HepG2 (cell line): Measurements from ENCODE around the gene PRKAR2B. TPM values are rescaled to one million over a fixed set of nuclear protein-coding genes. Genes with fewer than 3 reads are reported as not detected.

ENCODE experiments used
- ATAC-seq: fragments of 200-7000 bp; cut with Tn5 transposase; 3 replicates; pipeline ENCODE4 v1.9.1; 2020; ENCODE audit warnings: mild to moderate bottlenecking, moderate library complexity
- BruUV-seq: library from RNA; stranded (reverse); fragments of 400-500 nt; replicated peaks from 2 replicates; lab custom pipeline; 2021; lab: Mats Ljungman, UMichigan
- CTCF ChIA-PET: fragments of 300-600 bp; formaldehyde crosslinking; extraction: SDS; loops from one replicate; lab custom pipeline; 2021; ENCODE audit warnings: low total read pairs, inconsistent platforms, low intra/inter-chr PET ratio; lab: Yijun Ruan, JAX
- POLR2A ChIA-PET: fragments of 350-600 bp; sonication (Branson Sonifier 250); formaldehyde crosslinking; loops from one replicate; lab custom pipeline; 2020; ENCODE audit warnings: antibody characterized with exemption, inconsistent platforms; lab: Yijun Ruan, JAX
- DNase-seq: peaks from one replicate; pipeline ENCODE4 v3.0.0-alpha.2; 2015; ENCODE audit warnings: low spot score
- FAIRE-seq: peaks from 3 replicates; lab custom pipeline; 2011; peaks lifted over from hg19 to GRCh38; lab: Jason Lieb, UNC
- H2AFZ ChIP-seq: one replicate; pipeline ENCODE4 v1.6.1; 2011; ENCODE audit warnings: low read length, inconsistent platforms
- H3K27ac ChIP-seq: fragments of 300-600 bp; 3 replicates; pipeline ENCODE4 v1.8.0; 2011; ENCODE audit warnings: mixed run types, mild to moderate bottlenecking, mixed read lengths, low read length, inconsistent platforms; ENCODE audit not compliant: insufficient read depth; ENCODE audit errors: extremely low read length
- H3K27me3 ChIP-seq, 2 experiments: fragments of 200-600 bp in 1 of 2; 2 replicates in 1 of 2; 3 replicates in 1 of 2; pipeline versions ENCODE4 v1.6.0 to v1.8.0; 2011; ENCODE audit warnings: low read length in 2 of 2, mild to moderate bottlenecking in 2 of 2, moderate library complexity in 2 of 2, inconsistent platforms in 1 of 2; ENCODE audit not compliant: insufficient read depth in 2 of 2, control insufficient read depth in 1 of 2
- H3K36me3 ChIP-seq, 2 experiments: fragments of 200-600 bp in 1 of 2; replicated peaks in 1 of 2; 2 replicates in 1 of 2; 3 replicates in 1 of 2; pipeline versions ENCODE4 v1.5.1 to v1.8.0; 2011; ENCODE audit warnings: low read length in 2 of 2, inconsistent platforms in 1 of 2; ENCODE audit not compliant: insufficient read depth in 2 of 2, control insufficient read depth in 1 of 2
- H3K4me1 ChIP-seq: 2 replicates; pipeline ENCODE4 v1.5.1; 2012; ENCODE audit warnings: low read length, inconsistent platforms; ENCODE audit not compliant: insufficient read depth
- H3K4me2 ChIP-seq: 2 replicates; pipeline ENCODE4 v1.6.0; 2011; ENCODE audit warnings: low read depth, low read length, inconsistent platforms
- H3K4me3 ChIP-seq, 3 experiments: fragments of 200-600 bp in 1 of 3; sonication (generic), shearing (Covaris generic) in 1 of 3; replicated peaks in 1 of 3; 2 replicates each; pipeline ENCODE4 v1.5.1; 2011 to 2016; ENCODE audit warnings: low read length in 3 of 3, inconsistent platforms in 2 of 3, low read depth in 2 of 3, mild to moderate bottlenecking in 2 of 3, control low read depth in 1 of 3, mixed read lengths in 1 of 3; ENCODE audit not compliant: insufficient read depth in 1 of 3
- H3K79me2 ChIP-seq: one replicate; pipeline ENCODE4 v1.6.1; 2011; ENCODE audit warnings: low read length, inconsistent platforms; ENCODE audit not compliant: insufficient read depth
- H3K9ac ChIP-seq: 2 replicates; pipeline ENCODE4 v1.6.0; 2011; ENCODE audit warnings: mild to moderate bottlenecking, low read depth, low read length, inconsistent platforms; ENCODE audit not compliant: insufficient read depth
- H3K9me3 ChIP-seq: 2 replicates; pipeline ENCODE4 v1.5.1; 2012; ENCODE audit warnings: mild to moderate bottlenecking, low read length
- H4K20me1 ChIP-seq: 2 replicates; pipeline ENCODE4 v1.6.0; 2011; ENCODE audit warnings: inconsistent platforms, mild to moderate bottlenecking, low read length, moderate library complexity; ENCODE audit not compliant: insufficient read depth
- AHR ChIP-seq: IDR thresholded peaks from 2 replicates; pipeline ENCODE4 v1.6.1; 2018; ENCODE audit warnings: missing genetic modification reagents, missing compliant biosample characterization
- E2F2 ChIP-seq: sonication (generic); formaldehyde crosslinking; IDR thresholded peaks from 2 replicates; pipeline ENCODE4 v1.4.0; 2020; ENCODE audit warnings: missing genetic modification reagents, borderline replicate concordance
- JDP2 ChIP-seq: sonication (generic); formaldehyde crosslinking; IDR thresholded peaks from 2 replicates; pipeline ENCODE4 v1.8.1; 2022; ENCODE audit warnings: missing genetic modification reagents, borderline replicate concordance
- MLXIP ChIP-seq: sonication (generic); formaldehyde crosslinking; IDR thresholded peaks from 2 replicates; pipeline ENCODE4 v1.9.0; 2021; ENCODE audit warnings: missing genetic modification reagents, borderline replicate concordance
- PAXIP1 ChIP-seq: sonication (generic); formaldehyde crosslinking; conservative IDR thresholded peaks from 2 replicates; pipeline ENCODE4 v1.4.0; 2020; ENCODE audit warnings: mild to moderate bottlenecking, missing genetic modification reagents, moderate library complexity
- PBX3 ChIP-seq: sonication (generic); formaldehyde crosslinking; IDR thresholded peaks from 2 replicates; pipeline ENCODE4 v1.8.1; 2023; ENCODE audit warnings: missing genetic modification reagents, inconsistent platforms, borderline replicate concordance
- ZBTB46 ChIP-seq: sonication (generic); formaldehyde crosslinking; IDR thresholded peaks from 2 replicates; pipeline ENCODE4 v1.4.0; 2020; ENCODE audit warnings: mild to moderate bottlenecking, missing genetic modification reagents, borderline replicate concordance
- ZNF282 ChIP-seq: fragments of 450-650 bp; IDR thresholded peaks from 2 replicates; pipeline ENCODE4 v1.6.1; 2018; ENCODE audit not compliant: partially characterized antibody
- ZNF44 ChIP-seq: sonication (generic); formaldehyde crosslinking; IDR thresholded peaks from 2 replicates; pipeline ENCODE4 v1.5.1; 2020; ENCODE audit warnings: mild to moderate bottlenecking, missing genetic modification reagents
- ZNF678 ChIP-seq: sonication (generic); formaldehyde crosslinking; IDR thresholded peaks from 2 replicates; pipeline ENCODE4 v1.4.0; 2020; ENCODE audit warnings: mild to moderate bottlenecking, missing genetic modification reagents
- WGBS: methylation state at CpG from one replicate; pipeline ENCODE4 v1.1.6; 2017; ENCODE audit warnings: low lambda C conversion rate; 5-methylcytosine and 5-hydroxymethylcytosine counted together
- in situ Hi-C: cut with HindIII; loops from 2 replicates; pipeline ENCODE4 v1.10.0; 2017; ENCODE audit warnings: low pct_unique_long_range_greater_than_20kb; ENCODE audit not compliant: extremely low pct_ligation_motif_present
- intact Hi-C: fragments of 100-400 bp; cut with micrococcal nuclease; formaldehyde crosslinking; loops from one replicate; pipeline ENCODE4 v1.10.0; 2022; ENCODE audit not compliant: unreplicated experiment
- polyA plus RNA-seq, 8 experiments: library from polyadenylated mRNA; depleted of rRNA in 3 of 8; stranded (reverse) in 7 of 8; unstranded in 1 of 8; fragments of >200 nt; fragmentation: Illumina TruSeq in 4 of 8; extraction: Trizol in 4 of 8; gene quantifications; 2 replicates each; pipeline versions ENCODE4 v1.2.1 to v1.2.3, GENCODE V29; 2011 to 2016; ENCODE audit warnings: low read depth in 4 of 8, missing spikeins in 1 of 8, mixed read lengths in 1 of 8; ENCODE audit not compliant: insufficient read depth in 1 of 8
- total RNA-seq, 5 experiments: library from RNA; depleted of rRNA; stranded (reverse); fragments of >200 nt; fragmentation: Illumina TruSeq; extraction: Trizol; gene quantifications; 2 replicates each; pipeline ENCODE4 v1.2.3, GENCODE V29; 2016; ENCODE audit warnings: low read depth in 1 of 5

PRKAR2B gene
- total and polyA plus RNA-seq, 2 of the 13 experiments (the other 11 are each of a cell fraction or from before 2014, with no cell fraction given), result not detected

GRCh38 chr7:107130487-107131220, 86.1 kb downstream of the PRKAR2B start:
- in situ Hi-C loops, result no loop called here
- no TSS peak for BruUV-seq
- no peak for TF ChIP-seq ZNF44
- no peak for TF ChIP-seq MLXIP (CRISPR knock-in tag)
- TF ChIP-seq ZBTB46 (CRISPR knock-in tag), result no peak
- TF ChIP-seq JDP2 (CRISPR knock-in tag), result no peak
- no peak for TF ChIP-seq ZNF678 (CRISPR knock-in tag)
- no peak for TF ChIP-seq PBX3 (CRISPR knock-in tag)
- TF ChIP-seq AHR (CRISPR knock-in tag), result no peak
- no peak for TF ChIP-seq PAXIP1
- TF ChIP-seq ZNF282, result no peak
- TF ChIP-seq E2F2, result no peak

More at GRCh38 chr7:107130487-107131220, 86.1 kb downstream of the PRKAR2B start:
- WGBS, result 9% methylated on average over 6 of the region's 6 CpGs
- no peak overlapping the region for H3K4me3 ChIP-seq
- H3K9ac ChIP-seq, result no peak overlapping the region
- no peaks in the 10 kb centered on the region for H3K36me3 ChIP-seq
- DNase-seq, result peak; percentile 11
- no peak overlapping the region for H2AFZ ChIP-seq
- no peaks in the 10 kb centered on the region for H3K79me2 ChIP-seq
- H3K27ac ChIP-seq, result no peak overlapping the region
- ChIA-PET CTCF (no interaction called here), POLR2A (no interaction called here)
- H3K9me3 ChIP-seq, result no peaks in the 10 kb centered on the region
- no peaks in the 10 kb centered on the region for H3K4me1 ChIP-seq
- peak; percentile 54 for FAIRE-seq
- H4K20me1 ChIP-seq, result no peaks in the 10 kb centered on the region
- no peak overlapping the region for H3K4me2 ChIP-seq
- ATAC-seq, result peak; percentile 85
- intact Hi-C loops, result loop anchor here (5.0 kb wide), 1 partner anchor 68 kb away; no protein-coding TSS in a partner anchor
- no peaks in the 10 kb centered on the region; a peak in 1 of 5 replicates for H3K27me3 ChIP-seq
